Colon (tissue), 2 donors: Measurements from ENCODE around the gene PCMT1.
"Not testable (repeated sequence)": the region's sequence is repeated elsewhere in the genome, so short reads cannot be mapped to it uniquely, and the experiment has no call there.

Experiments used
- FAIRE-seq: peaks from 2 replicates; lab custom pipeline; 2012; peaks lifted over from hg19 to GRCh38; lab: Jason Lieb, UNC
- donor health status: control.
- donor health status: control.

PCMT1 gene

GRCh38 chr6:149750136-149750609 lies 632 bp downstream of the PCMT1 start:
- FAIRE-seq: no peak

GRCh38 chr6:149751239-149751638 lies 1.7 kb downstream of the PCMT1 start:
- no peak for FAIRE-seq

GRCh38 chr6:149751920-149752319 lies 2.4 kb downstream of the PCMT1 start:
- not testable (repeated sequence) for FAIRE-seq

GRCh38 chr6:149752600-149753373 lies 3.2 kb downstream of the PCMT1 start:
- no peak for FAIRE-seq

- not testable (repeated sequence) for FAIRE-seq
Measured at GRCh38 chr6:149753374-149753637, 3.8 kb downstream of the PCMT1 start.

- no peak for FAIRE-seq
Measured at GRCh38 chr6:149754548-149754947, 5.0 kb downstream of the PCMT1 start.

GRCh38 chr6:149755300-149756260 lies 6.0 kb downstream of the PCMT1 start:
- FAIRE-seq: no peak

GRCh38 chr6:149756261-149756636 lies 6.7 kb downstream of the PCMT1 start:
- no peak for FAIRE-seq

GRCh38 chr6:149761438-149761837 lies 11.9 kb downstream of the PCMT1 start:
- no peak for FAIRE-seq

GRCh38 chr6:149763866-149764265 lies 14.3 kb downstream of the PCMT1 start:
- FAIRE-seq: no peak

GRCh38 chr6:149766156-149766769 lies 16.7 kb downstream of the PCMT1 start:
- no peak for FAIRE-seq

GRCh38 chr6:149769676-149770075 lies 20.1 kb downstream of the PCMT1 start:
- no peak for FAIRE-seq

GRCh38 chr6:149771185-149771584 lies 21.6 kb downstream of the PCMT1 start:
- FAIRE-seq: no peak

- FAIRE-seq: no peak
Measured at GRCh38 chr6:149771925-149772324, 22.4 kb downstream of the PCMT1 start.

GRCh38 chr6:149777624-149778023 lies 28.1 kb downstream of the PCMT1 start:
- FAIRE-seq: no peak

GRCh38 chr6:149779644-149779963 lies 30.1 kb downstream of the PCMT1 start:
- FAIRE-seq: no peak

GRCh38 chr6:149781715-149782114 lies 32.2 kb downstream of the PCMT1 start:
- no peak for FAIRE-seq

- no peak for FAIRE-seq
Measured at GRCh38 chr6:149782337-149782736, 32.8 kb downstream of the PCMT1 start.

GRCh38 chr6:149783551-149783950 lies 34.0 kb downstream of the PCMT1 start:
- FAIRE-seq: no peak

- no peak for FAIRE-seq
Measured at GRCh38 chr6:149806127-149806526, 56.6 kb downstream of the PCMT1 start.

- FAIRE-seq: no peak
Measured at GRCh38 chr6:149809798-149810197, 60.3 kb downstream of the PCMT1 start.

GRCh38 chr6:149813351-149813750 lies 63.8 kb downstream of the PCMT1 start:
- FAIRE-seq: no peak

- FAIRE-seq: no peak
Measured at GRCh38 chr6:149815788-149816187, 66.2 kb downstream of the PCMT1 start.
